GM12864 (cell line): Measurements from ENCODE around the gene THEM4.

Experiments used
- DNase-seq: peaks from one replicate; pipeline ENCODE4 v3.0.0-alpha.2; 2011; ENCODE audit warnings: low read depth
- H3K4me3 ChIP-seq: 2 replicates; pipeline ENCODE4 v1.5.1; 2011; ENCODE audit warnings: mild to moderate bottlenecking, low read depth, low read length, control low read depth
- TF ChIP-seq, protein P1 (sequence below): IDR thresholded peaks from 2 replicates; pipeline ENCODE4 v1.5.1; 2011; ENCODE audit warnings: low read depth, mild to moderate bottlenecking, moderate library complexity, low read length, control low read depth, inconsistent platforms; ENCODE audit errors: missing control alignments

The THEM4 gene

DNA sequence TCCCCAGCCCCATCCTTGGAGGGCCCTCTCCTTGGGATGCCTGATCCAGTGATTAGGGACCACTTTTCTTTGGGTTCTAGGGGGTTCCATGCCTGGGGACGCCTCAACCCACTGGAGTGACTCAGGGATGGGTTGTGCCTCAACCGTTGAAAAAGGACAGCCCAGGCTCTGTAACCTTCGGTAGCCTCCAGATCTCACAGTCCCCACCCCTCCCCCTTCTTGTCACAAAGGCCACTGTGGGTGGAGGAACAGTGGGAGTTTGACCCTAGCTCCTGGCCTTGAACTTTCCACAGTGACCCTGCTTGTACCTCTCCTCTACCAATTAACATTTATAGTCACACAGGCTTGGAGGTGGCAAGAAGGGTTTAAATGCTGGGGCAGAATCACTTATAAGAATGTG, 75.1 kb downstream of the THEM4 start:
- TF ChIP-seq, protein P1, sequence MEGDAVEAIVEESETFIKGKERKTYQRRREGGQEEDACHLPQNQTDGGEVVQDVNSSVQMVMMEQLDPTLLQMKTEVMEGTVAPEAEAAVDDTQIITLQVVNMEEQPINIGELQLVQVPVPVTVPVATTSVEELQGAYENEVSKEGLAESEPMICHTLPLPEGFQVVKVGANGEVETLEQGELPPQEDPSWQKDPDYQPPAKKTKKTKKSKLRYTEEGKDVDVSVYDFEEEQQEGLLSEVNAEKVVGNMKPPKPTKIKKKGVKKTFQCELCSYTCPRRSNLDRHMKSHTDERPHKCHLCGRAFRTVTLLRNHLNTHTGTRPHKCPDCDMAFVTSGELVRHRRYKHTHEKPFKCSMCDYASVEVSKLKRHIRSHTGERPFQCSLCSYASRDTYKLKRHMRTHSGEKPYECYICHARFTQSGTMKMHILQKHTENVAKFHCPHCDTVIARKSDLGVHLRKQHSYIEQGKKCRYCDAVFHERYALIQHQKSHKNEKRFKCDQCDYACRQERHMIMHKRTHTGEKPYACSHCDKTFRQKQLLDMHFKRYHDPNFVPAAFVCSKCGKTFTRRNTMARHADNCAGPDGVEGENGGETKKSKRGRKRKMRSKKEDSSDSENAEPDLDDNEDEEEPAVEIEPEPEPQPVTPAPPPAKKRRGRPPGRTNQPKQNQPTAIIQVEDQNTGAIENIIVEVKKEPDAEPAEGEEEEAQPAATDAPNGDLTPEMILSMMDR = no peak

GRCh38 chr1:151833172-151833900, 76.0 kb downstream of the THEM4 start:
- H3K4me3 ChIP-seq = no peak overlapping the region
- no peak for DNase-seq

More for the DNA sequence above, 75.1 kb downstream of the THEM4 start:
- no peak for DNase-seq
- H3K4me3 ChIP-seq = no peak overlapping the region

DNA sequence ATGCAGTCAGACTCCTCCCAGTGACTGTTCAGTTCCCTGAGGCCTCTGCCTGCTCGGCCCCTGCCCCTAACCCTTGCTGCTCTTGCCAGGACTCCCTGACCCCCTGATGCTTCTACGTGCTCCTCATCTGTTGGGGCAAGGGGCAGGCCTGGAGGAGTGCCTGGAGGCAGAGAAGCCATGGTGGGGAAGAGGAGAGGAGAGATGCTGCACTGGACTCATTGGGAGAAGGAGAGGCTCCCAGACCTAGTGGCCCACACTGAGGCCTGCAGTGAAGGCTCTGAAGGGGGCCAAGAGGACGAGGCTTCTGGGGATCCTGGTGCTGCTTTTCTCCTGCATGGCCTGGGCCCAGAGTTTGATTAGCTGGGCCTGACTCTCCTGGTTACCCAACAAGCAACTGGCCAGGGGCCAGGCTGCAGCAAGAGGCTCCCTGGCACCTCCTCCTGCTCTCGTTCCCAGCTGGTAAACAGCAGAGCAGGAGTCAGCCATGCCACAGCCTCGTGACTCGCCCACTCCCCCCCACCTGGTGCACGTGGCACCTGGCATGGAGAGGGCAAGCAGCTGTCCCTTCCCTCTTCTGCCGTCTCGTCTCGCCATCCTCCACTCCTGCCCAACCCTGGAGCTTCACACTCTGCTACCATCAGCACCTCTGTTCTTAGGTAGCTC, 76.9 kb downstream of the THEM4 start:
- TF ChIP-seq, protein P1 = no peak
- no peak overlapping the region for H3K4me3 ChIP-seq
- DNase-seq = no peak

More at GRCh38 chr1:151833172-151833900, 76.0 kb downstream of the THEM4 start:
- TF ChIP-seq, protein P1 = no peak

- H3K4me3 ChIP-seq = no peak within 1 kb of the TSS
- no peak for DNase-seq
- TF ChIP-seq, protein P1 = no peak
Observed at GRCh38 chr1:151831605-151832004, 77.7 kb downstream of the THEM4 start, which contains the start of gene RORC. Gene RORC, minus strand, starts transcription at chr1:151831802. Its CDS starts 38 bp downstream, at chr1:151831764.

DNA sequence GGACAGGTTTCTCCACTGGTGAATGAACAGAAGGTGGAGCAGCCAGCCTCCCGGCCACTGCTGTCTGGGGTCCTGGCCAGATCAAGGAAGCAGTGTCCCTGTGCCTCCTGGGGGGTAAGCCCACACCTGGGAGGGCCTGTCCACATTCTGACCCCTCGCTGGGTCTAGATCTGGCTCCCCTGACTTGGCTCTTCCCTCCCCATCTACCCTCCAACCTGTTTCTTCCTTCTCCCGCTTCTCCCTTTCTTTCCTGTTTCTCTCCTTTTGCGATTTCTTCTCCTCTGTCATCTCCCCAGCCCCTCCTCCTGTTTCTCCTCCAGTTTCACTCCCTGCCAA, 78.1 kb downstream of the THEM4 start:
- H3K4me3 ChIP-seq = no peak overlapping the region

GRCh38 chr1:151830055-151830454, 79.3 kb downstream of the THEM4 start:
- no peak overlapping the region for H3K4me3 ChIP-seq
- DNase-seq = no peak
- TF ChIP-seq, protein P1 = no peak

More for the DNA sequence above, 78.1 kb downstream of the THEM4 start:
- TF ChIP-seq, protein P1 = no peak
- no peak for DNase-seq
